ENCODE results near the gene PROX1.

PROX1 gene

DNA sequence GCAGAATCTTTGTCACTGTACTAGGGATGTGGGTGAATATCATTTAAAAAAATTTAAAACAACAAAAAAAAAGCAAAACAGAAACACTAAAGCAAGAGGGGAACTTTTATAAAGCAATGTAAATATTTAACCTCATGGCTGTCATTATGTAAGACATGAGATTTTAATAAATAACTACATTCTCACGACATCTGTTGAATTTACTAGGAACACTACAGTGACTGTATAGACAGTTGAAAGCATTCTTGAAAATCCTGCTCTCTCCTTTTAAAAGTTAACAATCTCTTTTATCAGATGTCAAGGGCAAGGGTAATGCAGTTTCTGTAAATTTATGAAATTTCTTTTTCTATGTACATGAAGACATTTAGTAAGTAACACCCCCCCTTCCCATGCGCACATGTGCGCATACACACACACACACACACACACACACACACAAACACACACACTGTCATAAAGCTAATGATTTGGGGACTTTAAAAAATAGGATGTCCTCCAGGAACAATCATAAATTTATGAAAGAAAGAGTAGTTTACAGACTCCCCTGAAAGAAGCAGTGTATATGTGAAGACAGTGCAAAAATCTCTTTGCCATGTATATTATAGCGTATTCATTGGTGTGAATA lies 51.7 kb downstream of the PROX1 start:
- Histone ChIP-seq H2AFZ (ENCODE audit: low read length) (no peak overlapping the region), H3F3A (ENCODE audit: insufficient read depth, low read length) (no peaks in the 10 kb centered on the region), H3K36me3 (ENCODE audit: insufficient read depth, low read length) (peaks cover 25% of the 10 kb centered on the region; the same call in 1 of the 2 replicates), H3K79me2 (ENCODE audit: insufficient read depth, low read length) (no peaks in the 10 kb centered on the region), H3K27ac (ENCODE audit: low read depth, low read length, poor library complexity, severe bottlenecking) (no peak overlapping the region), H3K4me3 (ENCODE audit: low read depth, low read length, poor library complexity, severe bottlenecking) (no peak overlapping the region), H4K20me1 (ENCODE audit: insufficient read depth, low read length) (no peaks in the 10 kb centered on the region), H3K4me1 (ENCODE audit: insufficient read depth, low read length, severe bottlenecking) (no peaks in the 10 kb centered on the region), H3K4me2 (ENCODE audit: low read length) (no peak overlapping the region), H3K9me2 (ENCODE audit: low read depth, low read length) (no peaks in the 10 kb centered on the region), H3K9me3 (ENCODE audit: low read length) (no peaks in the 10 kb centered on the region), H3K9ac (ENCODE audit: low read length) (no peak overlapping the region), H3K27me3 (ENCODE audit: insufficient read depth, low read length) (no peaks in the 10 kb centered on the region)
- TF ChIP-seq, protein P1, sequence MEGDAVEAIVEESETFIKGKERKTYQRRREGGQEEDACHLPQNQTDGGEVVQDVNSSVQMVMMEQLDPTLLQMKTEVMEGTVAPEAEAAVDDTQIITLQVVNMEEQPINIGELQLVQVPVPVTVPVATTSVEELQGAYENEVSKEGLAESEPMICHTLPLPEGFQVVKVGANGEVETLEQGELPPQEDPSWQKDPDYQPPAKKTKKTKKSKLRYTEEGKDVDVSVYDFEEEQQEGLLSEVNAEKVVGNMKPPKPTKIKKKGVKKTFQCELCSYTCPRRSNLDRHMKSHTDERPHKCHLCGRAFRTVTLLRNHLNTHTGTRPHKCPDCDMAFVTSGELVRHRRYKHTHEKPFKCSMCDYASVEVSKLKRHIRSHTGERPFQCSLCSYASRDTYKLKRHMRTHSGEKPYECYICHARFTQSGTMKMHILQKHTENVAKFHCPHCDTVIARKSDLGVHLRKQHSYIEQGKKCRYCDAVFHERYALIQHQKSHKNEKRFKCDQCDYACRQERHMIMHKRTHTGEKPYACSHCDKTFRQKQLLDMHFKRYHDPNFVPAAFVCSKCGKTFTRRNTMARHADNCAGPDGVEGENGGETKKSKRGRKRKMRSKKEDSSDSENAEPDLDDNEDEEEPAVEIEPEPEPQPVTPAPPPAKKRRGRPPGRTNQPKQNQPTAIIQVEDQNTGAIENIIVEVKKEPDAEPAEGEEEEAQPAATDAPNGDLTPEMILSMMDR (IDR thresholded peaks at IDR 0.05; ENCODE audit: low read length): no peak
- TF ChIP-seq EZH2 (IDR thresholded peaks at IDR 0.05; ENCODE audit: borderline replicate concordance, low read length): no peak

DNA sequence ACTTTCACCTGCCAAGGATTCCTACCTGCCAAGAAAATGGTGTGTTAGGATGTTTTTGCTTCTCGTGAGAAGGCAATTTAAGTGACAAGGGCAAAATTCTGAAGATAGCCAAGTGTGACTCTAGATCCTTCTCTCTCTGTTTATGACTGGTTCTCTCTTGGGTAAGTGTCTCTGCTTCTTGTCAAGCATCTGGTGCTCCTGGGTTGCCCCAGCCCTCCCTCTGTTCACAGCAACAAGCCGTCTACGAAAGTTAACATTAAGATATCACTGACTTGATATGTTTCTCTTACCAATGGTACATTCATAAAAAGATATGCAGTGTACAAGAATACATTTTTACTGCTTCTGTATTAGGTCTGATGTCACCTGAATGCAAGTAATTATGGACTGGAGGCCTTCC lies 55.4 kb downstream of the PROX1 start:
- Histone ChIP-seq H3K27ac (ENCODE audit: low read depth, low read length, poor library complexity, severe bottlenecking) (no peak overlapping the region), H3K36me3 (ENCODE audit: insufficient read depth, low read length) (no peaks in the 10 kb centered on the region), H3F3A (ENCODE audit: insufficient read depth, low read length) (no peaks in the 10 kb centered on the region), H3K9me3 (ENCODE audit: low read length) (no peaks in the 10 kb centered on the region), H3K4me3 (ENCODE audit: low read depth, low read length, poor library complexity, severe bottlenecking) (no peak overlapping the region), H3K9me2 (ENCODE audit: low read depth, low read length) (no peaks in the 10 kb centered on the region), H2AFZ (ENCODE audit: low read length) (no peak overlapping the region), H4K20me1 (ENCODE audit: insufficient read depth, low read length) (no peaks in the 10 kb centered on the region), H3K4me2 (ENCODE audit: low read length) (no peak overlapping the region), H3K79me2 (ENCODE audit: insufficient read depth, low read length) (no peaks in the 10 kb centered on the region), H3K9ac (ENCODE audit: low read length) (no peak overlapping the region), H3K4me1 (ENCODE audit: insufficient read depth, low read length, severe bottlenecking) (no peaks in the 10 kb centered on the region), H3K27me3 (ENCODE audit: insufficient read depth, low read length) (no peaks in the 10 kb centered on the region)
- TF ChIP-seq, protein P1 (IDR thresholded peaks at IDR 0.05; ENCODE audit: low read length): no peak
- no peak for TF ChIP-seq EZH2 (IDR thresholded peaks at IDR 0.05; ENCODE audit: borderline replicate concordance, low read length)

DNA sequence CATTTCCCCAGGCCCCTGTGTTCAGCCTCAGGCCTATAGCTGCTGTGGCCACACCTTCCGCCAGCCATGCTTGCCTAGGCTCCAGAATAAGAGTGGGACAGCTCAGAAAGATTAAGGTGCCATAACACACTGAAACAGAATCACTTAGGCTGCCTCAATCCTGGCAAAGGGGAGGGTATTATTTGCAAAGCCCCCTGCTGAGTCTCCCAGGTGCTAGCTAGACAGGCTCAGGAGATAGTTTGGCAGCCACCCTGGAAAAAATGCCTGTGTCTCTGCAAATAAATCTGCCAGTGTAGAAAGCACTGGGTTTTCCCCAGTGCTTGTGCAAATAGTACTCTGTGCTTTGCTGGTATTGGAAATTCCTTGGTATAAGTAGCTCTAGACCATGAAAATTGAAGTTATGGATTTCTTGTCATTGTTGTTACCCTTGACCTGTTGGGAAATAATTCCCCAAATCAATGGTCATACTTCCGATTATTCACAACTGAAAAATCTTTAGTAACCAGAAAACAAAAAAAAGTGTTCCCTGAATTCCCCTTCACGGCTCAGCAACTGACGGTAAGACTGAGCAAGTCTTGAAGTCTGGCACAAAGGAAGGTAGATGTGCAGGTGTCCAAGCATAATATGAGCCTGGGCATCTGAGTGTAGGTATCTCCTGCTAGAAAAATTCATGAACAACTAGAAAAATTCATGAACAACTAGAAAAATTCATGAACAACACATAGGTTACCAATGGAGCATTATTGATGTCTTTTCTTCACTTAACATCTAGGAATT lies 56.9 kb downstream of the PROX1 start:
- Histone ChIP-seq H3K36me3 (ENCODE audit: insufficient read depth, low read length) (no peaks in the 10 kb centered on the region), H3K79me2 (ENCODE audit: insufficient read depth, low read length) (no peaks in the 10 kb centered on the region), H2AFZ (ENCODE audit: low read length) (no peak overlapping the region), H3F3A (ENCODE audit: insufficient read depth, low read length) (no peaks in the 10 kb centered on the region), H3K9ac (ENCODE audit: low read length) (no peak overlapping the region), H3K9me3 (ENCODE audit: low read length) (no peaks in the 10 kb centered on the region), H3K27me3 (ENCODE audit: insufficient read depth, low read length) (no peaks in the 10 kb centered on the region), H3K4me3 (ENCODE audit: low read depth, low read length, poor library complexity, severe bottlenecking) (no peak overlapping the region), H3K27ac (ENCODE audit: low read depth, low read length, poor library complexity, severe bottlenecking) (no peak overlapping the region), H3K4me2 (ENCODE audit: low read length) (no peak overlapping the region), H4K20me1 (ENCODE audit: insufficient read depth, low read length) (no peaks in the 10 kb centered on the region), H3K9me2 (ENCODE audit: low read depth, low read length) (no peaks in the 10 kb centered on the region), H3K4me1 (ENCODE audit: insufficient read depth, low read length, severe bottlenecking) (no peaks in the 10 kb centered on the region)
- TF ChIP-seq, protein P1 (IDR thresholded peaks at IDR 0.05; ENCODE audit: low read length): no peak
- TF ChIP-seq EZH2 (IDR thresholded peaks at IDR 0.05; ENCODE audit: borderline replicate concordance, low read length): no peak
